HTR-8/SVneo (cell line): ENCODE results near the gene OVCH2.

Experiments used
- DNase-seq: peaks from one replicate; pipeline ENCODE4 v3.0.0; 2011; ENCODE audit warnings: low spot score, mixed read lengths; ENCODE audit not compliant: insufficient read length
- FAIRE-seq: peaks from 2 replicates; lab custom pipeline; 2011; peaks lifted over from hg19 to GRCh38; lab: Jason Lieb, UNC

OVCH2 gene

GRCh38 chr11:7645206-7645605 is 61.1 kb downstream of the OVCH2 start:
- no peak for DNase-seq
- no peak for FAIRE-seq

GRCh38 chr11:7643314-7643713 is 63.0 kb downstream of the OVCH2 start:
- DNase-seq (no peak), FAIRE-seq (no peak)

- DNase-seq, result no peak
Observed at GRCh38 chr11:7642747-7643146, 63.5 kb downstream of the OVCH2 start.

GRCh38 chr11:7640816-7641215 is 65.5 kb downstream of the OVCH2 start:
- DNase-seq (no peak), FAIRE-seq (no peak)

More at GRCh38 chr11:7642747-7643146, 63.5 kb downstream of the OVCH2 start:
- FAIRE-seq, result no peak

- no peak for FAIRE-seq
- no peak for DNase-seq
Observed at GRCh38 chr11:7639643-7640025, 66.6 kb downstream of the OVCH2 start.
